Loucy (cell line): ENCODE results near the gene APBB2.
"Not testable (repeated sequence)": the region's sequence is repeated elsewhere in the genome, so short reads cannot be mapped to it uniquely, and the experiment has no call there.

Experiments used
- H2AFZ ChIP-seq: fragments of 200-600 bp; sonication (generic); 2 replicates; pipeline ENCODE4 v1.6.0; 2016; ENCODE audit warnings: antibody characterized with exemption, mild to moderate bottlenecking, low read length, moderate library complexity
- H3F3A ChIP-seq: fragments of 200-600 bp; 2 replicates; pipeline ENCODE4 v1.6.0; 2016; ENCODE audit warnings: antibody characterized with exemption, low read depth, mild to moderate bottlenecking
- H3K27me3 ChIP-seq: fragments of 200-600 bp; sonication (generic); 2 replicates; pipeline ENCODE4 v1.6.1; 2014; ENCODE audit warnings: low read length, mild to moderate bottlenecking; ENCODE audit not compliant: insufficient read depth, poor library complexity, severe bottlenecking
- H3K36me3 ChIP-seq: fragments of 200-600 bp; sonication (generic); 2 replicates; pipeline ENCODE4 v1.6.1; 2016; ENCODE audit warnings: low read length; ENCODE audit not compliant: insufficient read depth
- H3K4me1 ChIP-seq: fragments of 200-600 bp; sonication (generic); 2 replicates; pipeline ENCODE4 v1.5.1; 2014; ENCODE audit warnings: low read length, mild to moderate bottlenecking; ENCODE audit not compliant: insufficient read depth, poor library complexity, severe bottlenecking
- H3K4me2 ChIP-seq: fragments of 200-600 bp; sonication (generic); 2 replicates; pipeline ENCODE4 v1.6.0; 2014; ENCODE audit warnings: antibody characterized with exemption, low read length, low read depth, mild to moderate bottlenecking; ENCODE audit not compliant: poor library complexity, severe bottlenecking
- H3K4me3 ChIP-seq: fragments of 200-600 bp; sonication (generic); 2 replicates; pipeline ENCODE4 v1.5.1; 2014; ENCODE audit warnings: low read length, mild to moderate bottlenecking, mixed read lengths; ENCODE audit not compliant: poor library complexity, severe bottlenecking
- H3K79me2 ChIP-seq: fragments of 200-600 bp; sonication (generic); 2 replicates; pipeline ENCODE4 v1.6.1; 2014; ENCODE audit warnings: low read length; ENCODE audit not compliant: insufficient read depth
- H3K9ac ChIP-seq: fragments of 200-600 bp; sonication (generic); 2 replicates; pipeline ENCODE4 v1.6.0; 2014; ENCODE audit warnings: mild to moderate bottlenecking, low read depth, low read length, moderate library complexity; ENCODE audit not compliant: poor library complexity, severe bottlenecking
- H3K9me2 ChIP-seq: fragments of 200-600 bp; sonication (generic); replicated peaks from 2 replicates; pipeline ENCODE4 v1.6.1; 2016; ENCODE audit warnings: low read depth, low read length, mixed read lengths
- H3K9me3 ChIP-seq: fragments of 200-600 bp; sonication (generic); 2 replicates; pipeline ENCODE4 v1.6.1; 2014; ENCODE audit warnings: mild to moderate bottlenecking, antibody characterized with exemption, low read length, low read depth; ENCODE audit not compliant: insufficient read depth
- H4K20me1 ChIP-seq: fragments of 200-600 bp; sonication (generic); 2 replicates; pipeline ENCODE4 v1.6.0; 2014; ENCODE audit warnings: antibody characterized with exemption, low read length, mild to moderate bottlenecking; ENCODE audit not compliant: insufficient read depth, poor library complexity, severe bottlenecking
- CTCF ChIP-seq: fragments of 200-600 bp; sonication (generic); conservative IDR thresholded peaks from 2 replicates; pipeline ENCODE4 v1.5.1; 2014; ENCODE audit warnings: mild to moderate bottlenecking, antibody characterized with exemption, low read length
- EZH2phosphoT487 ChIP-seq: fragments of 200-600 bp; IDR thresholded peaks from 2 replicates; pipeline ENCODE4 v1.6.1; 2018; ENCODE audit warnings: antibody characterized with exemption, mild to moderate bottlenecking, moderate library complexity, borderline replicate concordance

The APBB2 gene

GRCh38 chr4:41150401-41150800 lies 63.9 kb downstream of the APBB2 start:
- H4K20me1 ChIP-seq: no peaks in the 10 kb centered on the region
- no peak overlapping the region for H2AFZ ChIP-seq
- no peak overlapping the region for H3K4me3 ChIP-seq
- H3K9ac ChIP-seq: no peak overlapping the region
- H3K27me3 ChIP-seq: no peaks in the 10 kb centered on the region
- no peaks in the 10 kb centered on the region for H3K79me2 ChIP-seq
- no peaks in the 10 kb centered on the region for H3K9me3 ChIP-seq
- TF ChIP-seq EZH2phosphoT487 (no peak), CTCF (no peak)
- no peak overlapping the region for H3K4me2 ChIP-seq
- no peaks in the 10 kb centered on the region for H3K9me2 ChIP-seq
- no peaks in the 10 kb centered on the region for H3K36me3 ChIP-seq
- no peaks in the 10 kb centered on the region for H3F3A ChIP-seq
- no peaks in the 10 kb centered on the region for H3K4me1 ChIP-seq

GRCh38 chr4:41149568-41149967 lies 64.8 kb downstream of the APBB2 start:
- not testable (repeated sequence) for H3K4me1 ChIP-seq, H3K27me3 ChIP-seq, H3F3A ChIP-seq, H3K9ac ChIP-seq, H2AFZ ChIP-seq, H3K4me3 ChIP-seq, H3K36me3 ChIP-seq, H4K20me1 ChIP-seq, H3K79me2 ChIP-seq, H3K9me2 ChIP-seq, H3K9me3 ChIP-seq, H3K4me2 ChIP-seq

- H3K4me1 ChIP-seq: no peaks in the 10 kb centered on the region
- H2AFZ ChIP-seq: no peak overlapping the region
- H3K36me3 ChIP-seq: no peaks in the 10 kb centered on the region
- H3K4me2 ChIP-seq: no peak overlapping the region
- H4K20me1 ChIP-seq: no peaks in the 10 kb centered on the region
- no peaks in the 10 kb centered on the region for H3K9me2 ChIP-seq
- H3K9ac ChIP-seq: no peak overlapping the region
- H3K9me3 ChIP-seq: no peaks in the 10 kb centered on the region
- H3F3A ChIP-seq: no peaks in the 10 kb centered on the region
- TF ChIP-seq EZH2phosphoT487 (no peak), CTCF (no peak)
- H3K27me3 ChIP-seq: no peaks in the 10 kb centered on the region
- H3K4me3 ChIP-seq: no peak overlapping the region
- no peaks in the 10 kb centered on the region for H3K79me2 ChIP-seq
These were observed 65.4 kb downstream of the APBB2 start for GRCh38 chr4:41148931-41149330.

- H3K4me2 ChIP-seq: no peak overlapping the region
- no peaks in the 10 kb centered on the region for H3K4me1 ChIP-seq
- no peaks in the 10 kb centered on the region for H3K9me2 ChIP-seq
- no peaks in the 10 kb centered on the region for H3F3A ChIP-seq
- H3K9me3 ChIP-seq: no peaks in the 10 kb centered on the region
- no peaks in the 10 kb centered on the region for H4K20me1 ChIP-seq
- H3K79me2 ChIP-seq: no peaks in the 10 kb centered on the region
- no peaks in the 10 kb centered on the region for H3K36me3 ChIP-seq
- no peaks in the 10 kb centered on the region for H3K27me3 ChIP-seq
- H3K4me3 ChIP-seq: no peak overlapping the region
- no peak overlapping the region for H2AFZ ChIP-seq
- H3K9ac ChIP-seq: no peak overlapping the region
- TF ChIP-seq EZH2phosphoT487: no peak
- no peak for TF ChIP-seq CTCF
These were observed 66.0 kb downstream of the APBB2 start for GRCh38 chr4:41148292-41148691.

- H3K9me2 ChIP-seq, H2AFZ ChIP-seq, H3F3A ChIP-seq, H3K4me2 ChIP-seq, H3K4me3 ChIP-seq, H3K9me3 ChIP-seq, H3K27me3 ChIP-seq, H3K9ac ChIP-seq, H3K79me2 ChIP-seq, H3K4me1 ChIP-seq, H4K20me1 ChIP-seq, H3K36me3 ChIP-seq: not testable (repeated sequence)
These were observed 66.8 kb downstream of the APBB2 start for GRCh38 chr4:41147570-41147969.
